HCT116 (cell line): ENCODE results near the gene THOP1.

Source experiments
- ATF3 ChIP-seq: IDR thresholded peaks from 2 replicates; pipeline ENCODE4 v1.6.1; 2012
- CTCF ChIP-seq, 3 experiments: fragments of 200-600 bp in 1 of 3; sonication (generic) in 1 of 3; IDR thresholded peaks in 2 of 3; conservative IDR thresholded peaks in 1 of 3; 2 replicates each; pipeline ENCODE4 v1.5.1; 2012 to 2017; ENCODE audit warnings: low read depth in 2 of 3, low read length in 2 of 3, antibody characterized with exemption in 1 of 3, borderline replicate concordance in 1 of 3, control low read depth in 1 of 3, mild to moderate bottlenecking in 1 of 3, mixed read lengths in 1 of 3, mixed run types in 1 of 3, moderate library complexity in 1 of 3; ENCODE audit not compliant: insufficient read depth in 1 of 3
- POLR2A ChIP-seq: IDR thresholded peaks from 2 replicates; pipeline ENCODE4 v1.7.0; 2011; ENCODE audit warnings: borderline replicate concordance; ENCODE audit not compliant: insufficient read depth, insufficient read length; ENCODE audit errors: extremely low read depth
- POLR2AphosphoS5 ChIP-seq: IDR thresholded peaks from 2 replicates; pipeline ENCODE4 v1.6.1; 2011; ENCODE audit warnings: mild to moderate bottlenecking, low read depth, low read length, moderate library complexity
- REST ChIP-seq: IDR thresholded peaks from 2 replicates; pipeline ENCODE4 v1.6.1; 2012; ENCODE audit warnings: low read depth
- TCF7L2 ChIP-seq: IDR thresholded peaks from 2 replicates; pipeline ENCODE4 v1.7.0; 2011; ENCODE audit warnings: borderline replicate concordance, inconsistent platforms; ENCODE audit not compliant: insufficient read depth, insufficient read length; ENCODE audit errors: extremely low read depth
- YY1 ChIP-seq: IDR thresholded peaks from 2 replicates; pipeline ENCODE4 v1.6.1; 2011; ENCODE audit warnings: low read length, low read depth, moderate library complexity, mild to moderate bottlenecking; ENCODE audit not compliant: insufficient replicate concordance; ENCODE audit errors: extremely low read depth

GRCh38 chr19:2799273-2800020, 14.1 kb downstream of the THOP1 start:
- no peak for TF ChIP-seq POLR2A
- no peak for TF ChIP-seq CTCF (IDR thresholded peaks at IDR 0.05 in 2 of 3, conservative IDR thresholded peaks at IDR 0.05 in 1 of 3; ENCODE audit: borderline replicate concordance in 1 of 3, insufficient read depth in 1 of 3, low read depth in 2 of 3, low read length in 2 of 3)
- TF ChIP-seq POLR2AphosphoS5, result no peak
- no peak for TF ChIP-seq TCF7L2
- no peak for TF ChIP-seq YY1
- TF ChIP-seq ATF3, result no peak
- no peak for TF ChIP-seq REST
